NCI-H1105 treated with DMSO at 0.1 percent for 48 hours (cell line): ENCODE measurements around the gene GPM6B.

Experiments used
- DNase-seq: peaks from one replicate; lab custom pipeline; 2025; lab: John Stamatoyannopoulos, UW

GPM6B gene

DNA sequence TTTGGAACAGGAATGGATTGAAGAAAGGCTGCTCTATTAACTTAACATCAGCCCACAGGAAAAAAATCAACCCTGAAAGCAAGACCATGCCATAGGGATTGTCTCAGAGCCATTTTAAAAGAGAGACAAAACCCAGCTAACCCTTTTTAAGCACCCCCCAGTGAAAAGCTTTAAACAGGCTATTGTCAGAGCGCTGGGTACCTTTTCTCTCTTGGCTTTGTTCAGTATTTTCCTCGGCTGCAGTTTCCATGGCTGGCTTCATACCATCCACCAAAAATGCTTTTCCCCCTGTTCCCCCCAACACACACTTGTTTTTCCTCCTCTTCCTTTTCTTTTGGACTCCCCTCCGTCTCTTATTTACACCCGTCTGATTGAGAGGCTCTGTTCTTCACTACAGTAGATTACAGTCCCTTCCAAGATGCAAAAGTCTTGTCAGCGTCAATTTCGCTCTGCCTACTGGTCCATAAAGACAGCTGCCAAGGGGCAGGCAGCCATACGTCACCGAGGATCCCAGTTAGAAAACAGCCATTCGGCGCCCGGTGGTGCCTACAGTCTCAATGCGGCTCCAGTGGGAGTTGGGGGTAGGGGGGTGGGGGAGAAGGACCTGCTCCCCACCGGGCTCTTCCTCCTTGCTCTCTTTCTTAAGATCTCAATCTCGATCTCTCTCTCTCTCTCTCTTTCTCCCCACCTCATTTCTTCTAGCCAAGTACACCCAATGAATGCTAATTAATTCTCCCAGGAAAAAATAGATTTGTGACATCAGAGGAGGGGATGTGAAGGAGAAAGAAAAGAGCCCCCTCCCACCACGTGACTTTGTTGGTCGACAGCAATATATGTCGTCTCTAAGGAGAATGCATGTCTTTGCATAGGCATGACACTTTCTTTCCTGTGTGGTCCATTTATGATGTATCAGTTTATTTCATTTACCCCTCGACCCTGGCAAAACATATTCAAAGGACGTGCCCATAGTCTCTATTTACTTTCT lies at the start of gene GPM6B:
Gene GPM6B (minus strand): TSS at position 451 of the 985 bp plus-strand sequence. CDS start 189 bp downstream, at position 262.
- no peak for DNase-seq

- DNase-seq, result no peak
Observed at GRCh38 chrX:13864264-13864663, 47.4 kb upstream of the GPM6B start.

DNA sequence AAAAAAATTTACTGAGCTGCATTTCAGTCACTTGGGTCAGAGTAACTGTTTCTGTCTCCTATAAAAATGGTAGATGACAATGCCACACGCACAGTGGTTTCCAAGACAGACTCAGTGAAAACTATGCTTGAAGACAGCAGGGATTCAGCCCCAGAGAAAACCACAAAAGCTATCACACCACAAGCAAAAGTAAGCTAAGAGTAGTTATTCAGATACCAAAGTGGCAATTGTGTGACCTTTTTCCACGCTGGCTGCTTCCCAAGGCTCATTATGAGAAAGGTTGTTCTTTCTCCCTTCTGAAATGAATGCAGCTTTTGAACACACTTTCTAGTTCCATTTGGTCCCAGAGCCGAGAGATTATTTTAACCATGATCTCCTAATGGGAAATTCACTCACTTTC lies 46.4 kb upstream of the GPM6B start:
- DNase-seq, result no peak

DNA sequence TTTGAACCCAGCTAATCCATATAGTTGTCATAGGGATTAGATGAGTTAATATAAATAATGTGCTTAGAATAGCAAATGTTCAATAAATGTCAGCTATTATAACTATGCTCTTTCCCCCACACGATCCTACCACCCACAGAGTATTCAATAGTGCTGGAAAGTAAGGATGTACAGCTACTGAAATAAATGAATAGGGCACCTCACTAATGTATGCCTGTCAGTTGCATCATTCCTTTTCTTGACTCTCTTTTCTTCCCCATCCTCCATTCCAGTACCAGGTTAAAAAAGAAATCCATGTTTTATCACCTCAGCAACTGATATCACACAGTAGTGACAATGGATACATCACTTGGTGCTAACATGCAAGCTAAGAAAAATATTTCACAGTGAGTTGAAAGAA lies 42.8 kb upstream of the GPM6B start:
- no peak for DNase-seq

GRCh38 chrX:13857804-13858203 lies 40.9 kb upstream of the GPM6B start:
- DNase-seq, result no peak

DNA sequence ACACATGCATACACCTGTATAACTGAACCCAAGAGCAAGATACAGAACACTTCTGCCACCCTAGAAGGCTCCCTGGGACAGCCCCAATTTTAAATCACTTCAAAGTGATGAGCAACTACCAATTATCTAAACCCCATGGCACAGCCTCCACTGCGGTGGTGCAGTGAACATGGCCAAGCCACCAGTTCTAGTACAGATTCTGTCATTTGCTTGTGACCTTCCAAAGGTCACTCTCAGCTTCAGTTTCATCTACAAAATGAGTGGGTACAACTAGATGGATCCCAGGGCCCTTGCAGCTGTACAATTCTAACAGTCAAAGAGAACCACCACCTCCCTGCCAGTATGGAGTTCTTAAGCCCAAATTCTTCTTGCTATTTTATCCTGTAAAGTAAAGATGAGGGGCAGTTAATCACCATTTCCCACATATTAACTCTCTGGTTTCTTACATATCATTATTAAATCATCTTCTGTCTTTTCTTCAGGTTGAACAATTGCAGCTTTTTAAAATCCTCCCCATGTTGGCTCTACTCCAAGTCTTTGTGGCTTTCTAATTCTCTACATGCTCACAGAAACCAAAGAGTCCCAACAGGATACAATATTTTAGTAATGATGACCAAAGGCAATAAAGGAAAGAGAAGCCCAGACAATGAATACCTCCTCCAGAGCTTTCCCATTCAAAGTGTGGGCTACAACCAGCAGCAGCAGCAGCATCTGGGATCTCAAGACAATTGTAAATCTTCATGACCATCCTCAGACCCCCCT lies 39.0 kb upstream of the GPM6B start:
- no peak for DNase-seq

- no peak for DNase-seq
Observed at GRCh38 chrX:13854003-13854402, 37.1 kb upstream of the GPM6B start.

DNA sequence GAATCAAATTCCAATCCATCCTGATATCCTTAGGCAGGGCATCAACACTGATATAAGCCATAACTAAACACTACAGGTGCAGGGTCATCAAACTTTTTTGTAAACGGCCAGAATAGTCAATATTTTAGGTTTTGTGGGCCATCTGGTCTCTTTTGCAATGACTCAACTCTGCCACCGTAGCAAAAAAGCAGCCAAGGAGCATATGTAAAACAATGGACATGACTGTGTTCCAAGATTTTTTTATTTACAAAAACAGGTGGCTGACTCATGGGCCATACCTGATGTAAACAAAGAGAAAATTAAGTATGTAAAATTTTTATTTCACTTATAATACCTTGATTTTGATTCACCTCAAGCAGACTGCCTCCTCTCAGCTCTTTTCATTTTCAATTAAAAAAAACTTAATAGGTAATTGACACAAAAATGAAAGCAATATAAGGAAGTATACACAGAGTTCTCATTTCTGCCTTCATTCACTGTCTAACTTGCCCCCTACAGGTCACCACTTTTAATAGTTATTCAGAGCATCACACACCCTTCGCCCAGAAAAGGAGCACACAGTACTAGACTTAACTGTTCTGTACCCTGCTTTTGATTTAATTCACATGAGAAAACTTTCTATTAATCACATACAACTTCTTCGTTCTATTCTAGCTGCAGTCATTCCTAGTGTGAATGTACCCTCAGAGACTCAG lies 35.3 kb upstream of the GPM6B start:
- DNase-seq, result no peak

GRCh38 chrX:13845721-13846378 lies 29.0 kb upstream of the GPM6B start:
- DNase-seq, result no peak

DNA sequence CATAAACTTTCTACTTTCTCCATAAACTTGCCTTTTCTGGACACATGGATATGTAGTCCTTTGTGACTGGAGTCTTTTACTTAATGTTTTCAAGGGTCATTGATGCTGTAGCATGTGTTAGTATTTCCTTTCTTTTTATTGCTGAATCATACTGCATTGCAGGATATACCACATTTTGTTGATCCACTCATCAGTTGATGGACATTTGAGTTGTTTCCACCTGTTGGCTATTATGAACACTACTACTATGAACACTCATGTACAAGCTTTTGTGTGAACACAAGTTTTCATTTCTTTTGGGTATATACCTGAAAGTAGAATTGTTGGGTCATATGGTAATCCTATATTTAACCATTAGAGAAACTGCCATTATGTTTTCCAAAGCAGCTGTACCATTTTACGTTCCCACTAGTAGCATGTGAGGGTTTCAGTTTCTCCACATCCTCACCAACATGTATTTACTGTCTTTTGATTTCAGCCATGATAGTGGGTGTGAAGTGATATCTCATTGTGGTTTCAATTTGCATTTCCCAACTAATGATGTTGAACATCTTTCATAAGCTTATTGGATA lies 26.3 kb upstream of the GPM6B start:
- DNase-seq, result no peak

GRCh38 chrX:13840121-13840520 lies 23.2 kb upstream of the GPM6B start:
- no peak for DNase-seq

DNA sequence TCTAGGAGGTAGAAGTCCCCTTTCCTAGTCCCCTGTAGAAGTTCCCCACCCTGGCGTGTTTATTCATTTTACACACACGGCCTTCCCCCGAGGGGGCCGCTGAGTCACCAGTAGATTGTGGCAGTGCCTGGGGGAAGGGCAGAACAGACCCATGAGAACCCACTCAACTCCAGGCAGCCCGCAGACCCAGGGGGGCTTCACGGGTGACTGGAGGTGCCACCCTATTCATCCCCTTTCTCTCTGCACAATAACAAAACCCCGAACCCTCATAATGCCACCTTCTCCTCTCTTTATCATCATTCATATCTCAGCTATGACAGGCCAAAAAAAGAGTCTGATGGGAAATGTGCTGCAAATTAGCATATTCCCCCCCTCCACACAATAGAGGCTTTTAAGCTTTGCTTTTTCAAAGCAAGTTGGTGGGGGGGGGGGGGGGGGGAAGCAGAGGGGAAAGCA lies 20.4 kb upstream of the GPM6B start:
- no peak for DNase-seq

- no peak for DNase-seq
Observed at GRCh38 chrX:13836575-13836974, 19.7 kb upstream of the GPM6B start.

DNA sequence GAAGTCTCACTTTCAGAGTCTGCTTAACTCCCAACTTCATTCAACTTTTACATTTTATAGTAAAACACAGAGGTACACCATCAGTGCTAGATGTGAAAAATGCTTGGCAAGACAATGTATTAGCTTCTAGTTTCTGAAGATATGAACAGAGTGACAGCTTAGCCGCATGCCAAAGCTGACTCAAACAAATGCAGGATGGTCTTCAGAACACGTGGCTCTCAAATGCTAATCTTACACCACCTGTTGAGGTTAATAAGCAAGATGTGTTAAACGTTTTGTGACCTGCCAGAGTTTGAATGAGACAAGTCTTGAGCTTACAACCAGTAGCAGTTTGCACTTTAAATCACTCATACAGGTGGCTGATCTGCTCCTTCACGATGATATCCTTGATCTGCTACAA lies 18.9 kb upstream of the GPM6B start:
- DNase-seq, result no peak

DNA sequence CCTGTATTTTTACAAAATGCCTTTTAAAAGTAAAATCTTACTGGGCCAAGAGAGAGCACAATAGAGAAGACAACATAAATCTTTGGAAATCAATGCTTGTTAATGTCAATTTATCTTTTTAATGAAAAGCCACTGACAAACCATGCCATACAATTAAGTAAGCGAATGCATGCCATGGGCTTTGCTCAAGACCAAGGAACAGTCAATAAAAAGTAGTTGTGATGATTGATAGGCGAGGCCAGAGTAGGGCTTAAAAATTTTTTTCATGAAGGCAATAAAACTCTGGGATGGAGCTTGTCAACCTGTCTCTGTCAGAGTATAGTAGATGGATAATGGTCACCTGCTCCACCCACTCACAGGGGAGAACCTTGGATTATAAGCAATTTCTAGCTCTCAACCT lies 17.5 kb upstream of the GPM6B start:
- DNase-seq, result no peak

DNA sequence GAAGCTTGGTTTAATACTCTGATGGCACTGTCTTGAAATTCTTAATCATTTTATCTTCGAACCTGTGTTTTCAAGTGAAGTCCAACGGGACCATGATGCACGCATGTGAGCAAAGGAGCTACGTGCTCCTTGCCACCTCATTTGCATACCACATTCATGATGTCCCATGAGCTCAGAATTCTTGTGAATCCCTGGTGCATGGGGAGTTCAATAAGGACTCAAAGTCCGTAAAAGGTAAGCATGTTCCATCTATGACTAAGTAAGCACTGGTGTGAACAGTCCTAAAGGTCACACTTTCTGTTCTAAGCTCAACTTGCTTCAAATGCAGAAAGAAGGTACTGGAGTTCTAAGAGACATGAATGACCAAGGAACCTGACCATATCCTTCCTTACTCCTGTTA lies 13.1 kb upstream of the GPM6B start:
- DNase-seq, result no peak

- no peak for DNase-seq
Observed at GRCh38 chrX:13828392-13828791, 11.5 kb upstream of the GPM6B start.

DNA sequence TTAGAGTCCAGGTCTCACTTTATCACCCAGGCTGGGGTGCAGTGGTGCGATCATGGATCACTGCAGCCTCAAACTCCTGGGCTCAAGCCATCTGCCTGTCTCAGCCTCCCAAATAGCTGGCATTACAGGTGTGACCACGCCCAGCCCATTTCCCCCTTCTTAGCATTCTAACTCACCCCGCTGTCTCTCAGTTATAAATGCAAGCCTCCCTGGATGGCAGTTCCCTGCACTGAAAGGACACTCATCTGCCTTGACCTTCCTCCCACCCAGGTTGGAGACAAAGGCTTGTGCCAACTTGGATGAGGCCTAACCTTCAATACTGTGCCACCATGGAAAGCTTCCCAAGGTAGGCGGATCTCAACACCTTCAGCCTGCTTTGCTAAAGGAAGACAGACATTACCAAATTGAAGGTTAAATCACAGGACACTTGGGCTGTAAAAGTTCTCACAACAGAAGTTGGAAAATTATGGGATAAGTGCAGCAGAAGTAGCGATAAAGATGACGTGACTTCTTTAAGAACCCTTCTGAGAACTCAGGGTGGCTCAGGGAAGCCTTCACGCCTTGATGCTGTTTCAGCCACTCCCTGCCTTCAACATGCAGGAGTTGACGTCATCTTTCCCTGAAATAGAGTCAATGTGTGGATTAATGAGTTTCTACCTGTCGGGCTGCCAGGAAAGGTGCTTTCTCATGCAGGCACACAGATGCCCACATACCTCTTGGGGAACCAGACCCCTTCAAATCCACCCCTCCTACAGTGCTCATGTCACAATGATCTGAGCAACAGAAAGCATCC lies 10.6 kb upstream of the GPM6B start:
- DNase-seq, result no peak

- DNase-seq, result no peak
Observed at GRCh38 chrX:13826770-13827169, 9.9 kb upstream of the GPM6B start.

DNA sequence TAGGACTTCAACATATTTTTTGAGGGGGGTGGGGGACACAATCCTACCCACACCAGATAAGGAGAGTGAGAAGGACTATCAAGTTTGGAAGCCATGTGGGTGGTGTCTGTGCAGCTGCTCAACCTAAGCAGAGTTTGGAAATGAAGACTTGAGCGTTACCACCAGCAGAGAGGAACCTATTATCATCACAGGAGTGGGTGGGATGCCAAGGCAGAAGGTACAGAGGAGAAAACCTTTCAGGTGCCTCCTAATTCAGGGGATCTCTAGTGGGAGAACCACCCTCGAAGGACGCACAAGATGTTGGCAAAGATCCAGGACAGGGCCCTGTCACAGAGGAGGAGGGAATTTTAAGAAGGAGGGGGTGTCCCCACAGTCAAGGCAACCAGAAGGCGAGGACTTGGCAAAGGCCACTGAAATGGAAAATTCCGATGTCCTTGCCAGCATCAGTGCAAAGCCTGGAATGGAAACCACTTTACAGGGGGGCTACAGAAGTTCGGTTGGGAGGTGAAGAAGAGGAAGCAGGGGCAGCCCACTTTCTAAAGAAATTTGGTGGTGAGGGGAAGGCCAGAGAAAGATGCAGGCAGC lies 8.4 kb upstream of the GPM6B start:
- DNase-seq, result no peak
